Endodermal cell (in vitro differentiated cells): ENCODE results near the gene RAB9B. TPM values are rescaled to one million over a fixed set of nuclear protein-coding genes. Genes with fewer than 3 reads are reported as not detected.

Experiments
- DNase-seq: peaks from one replicate; pipeline ENCODE4 v3.0.0-alpha.2; 2017
- H3K27ac ChIP-seq: 2 replicates; pipeline ENCODE4 v1.5.1; 2013; ENCODE audit warnings: mild to moderate bottlenecking, low read depth, low read length, moderate library complexity
- H3K27me3 ChIP-seq: 2 replicates; pipeline ENCODE4 v1.6.1; 2013; ENCODE audit warnings: mild to moderate bottlenecking, low read length, moderate library complexity; ENCODE audit not compliant: insufficient read depth, control insufficient read depth, poor library complexity, severe bottlenecking
- H3K36me3 ChIP-seq: 2 replicates; pipeline ENCODE4 v1.7.0; 2013; ENCODE audit warnings: mild to moderate bottlenecking, low read length, moderate library complexity; ENCODE audit not compliant: control insufficient read depth, insufficient read depth
- H3K4me1 ChIP-seq: one replicate; pipeline ENCODE4 v1.7.0; 2013; ENCODE audit warnings: low read length; ENCODE audit not compliant: control insufficient read depth, insufficient read depth
- H3K4me3 ChIP-seq: 2 replicates; pipeline ENCODE4 v1.5.1; 2013; ENCODE audit warnings: mild to moderate bottlenecking, low read length, moderate library complexity
- H3K9ac ChIP-seq: 2 replicates; pipeline ENCODE4 v1.6.1; 2013; ENCODE audit warnings: mild to moderate bottlenecking, low read length, moderate library complexity; ENCODE audit not compliant: poor library complexity, severe bottlenecking; ENCODE audit errors: extremely low read depth
- H3K9me3 ChIP-seq: 2 replicates; pipeline ENCODE4 v1.6.1; 2013; ENCODE audit warnings: mild to moderate bottlenecking, low read length, moderate library complexity; ENCODE audit not compliant: control insufficient read depth
- H3K27ac Mint-ChIP-seq: 2 replicates; pipeline ENCODE4 v1.8.0; 2020; ENCODE audit warnings: mixed read lengths
- H3K27me3 Mint-ChIP-seq: 2 replicates; pipeline ENCODE4 v1.8.0; 2021; ENCODE audit warnings: mild to moderate bottlenecking, mixed read lengths; ENCODE audit not compliant: insufficient read depth
- H3K36me3 Mint-ChIP-seq: 2 replicates; pipeline ENCODE4 v1.8.0; 2020; ENCODE audit warnings: low read depth, mixed read lengths
- H3K4me1 Mint-ChIP-seq: 2 replicates; pipeline ENCODE4 v1.8.0; 2020; ENCODE audit warnings: mixed read lengths
- H3K4me3 Mint-ChIP-seq: 2 replicates; pipeline ENCODE4 v1.8.0; 2020; ENCODE audit warnings: mild to moderate bottlenecking, moderate library complexity, mixed read lengths
- H3K9me3 Mint-ChIP-seq: 2 replicates; pipeline ENCODE4 v1.8.0; 2020; ENCODE audit warnings: mild to moderate bottlenecking, mixed read lengths
- CTCF ChIP-seq: fragments of 200-600 bp; sonication (generic); conservative IDR thresholded peaks from 2 replicates; pipeline ENCODE4 v1.5.0; 2021; ENCODE audit warnings: antibody characterized with exemption, mild to moderate bottlenecking
- WGBS, 2 experiments: methylation state at CpG; one replicate each; pipeline versions ENCODE4 v1.1.5 to v1.1.7; 2013; ENCODE audit warnings: missing lambda C conversion rate in 2 of 2, mixed read lengths in 1 of 2; ENCODE audit not compliant: insufficient coverage in 1 of 2, insufficient read length in 1 of 2; 5-methylcytosine and 5-hydroxymethylcytosine counted together
- total RNA-seq, 2 donors: library from RNA; stranded (reverse); fragmentation: NEBNext Ultra II Directional in 1 of 2; extraction: Animal tissue kit (Norgen Biotek cat#: 25700) in 1 of 2; gene quantifications; 2 replicates in 1 of 2; 3 replicates in 1 of 2; pipeline ENCODE4 v1.2.1, GENCODE V29; 2021

The RAB9B gene
- total RNA-seq, 2 donors from 2014 or later, result 0.42 to 0.64 TPM

- no peaks in the 10 kb centered on the region for H3K4me1 Mint-ChIP-seq
These were observed 38.5 kb downstream of the RAB9B start for GRCh38 chrX:103793545-103793940.

GRCh38 chrX:103792916-103793544, 39.0 kb downstream of the RAB9B start:
- Histone ChIP-seq H3K4me1 (peaks cover 3% of the 10 kb centered on the region), H3K27ac (peak overlapping the region; percentile 81), H3K36me3 (no peaks in the 10 kb centered on the region), H3K4me3 (no peak overlapping the region), H3K9me3 (no peaks in the 10 kb centered on the region), H3K27me3 (no peaks in the 10 kb centered on the region), H3K9ac (no peak overlapping the region)
- Mint-ChIP-seq H3K4me3 (no peak overlapping the region), H3K36me3 (no peaks in the 10 kb centered on the region), H3K27ac (no peak overlapping the region), H3K4me1 (no peaks in the 10 kb centered on the region), H3K9me3 (no peaks in the 10 kb centered on the region), H3K27me3 (peaks cover 9% of the 10 kb centered on the region)
- TF ChIP-seq CTCF, result no peak
- no peak for DNase-seq
- WGBS, 2 experiments, result 89% methylated on average over 6 of the region's 6 CpGs; no CpG with 5 or more reads in 1 of the 2 experiments

More at GRCh38 chrX:103793545-103793940, 38.5 kb downstream of the RAB9B start:
- no peaks in the 10 kb centered on the region for H3K36me3 Mint-ChIP-seq
- H3K27ac Mint-ChIP-seq, result no peak overlapping the region
- H3K4me3 Mint-ChIP-seq, result no peak overlapping the region
- no peaks in the 10 kb centered on the region for H3K36me3 ChIP-seq
- no peak overlapping the region for H3K9ac ChIP-seq
- H3K27me3 ChIP-seq, result no peaks in the 10 kb centered on the region
- H3K27me3 Mint-ChIP-seq, result peaks cover 9% of the 10 kb centered on the region
- no peak for TF ChIP-seq CTCF
- H3K4me1 ChIP-seq, result peaks cover 3% of the 10 kb centered on the region
- no peaks in the 10 kb centered on the region for H3K9me3 Mint-ChIP-seq
- no peaks in the 10 kb centered on the region for H3K9me3 ChIP-seq
- DNase-seq, result no peak
- WGBS, 2 experiments, result 58 to 90% methylated on average over 1 to 2 of the region's 2 CpGs
- H3K4me3 ChIP-seq, result no peak overlapping the region
- peak overlapping the region; percentile 81 for H3K27ac ChIP-seq

GRCh38 chrX:103791826-103792485, 40.1 kb downstream of the RAB9B start:
- Mint-ChIP-seq H3K27ac (no peak overlapping the region), H3K9me3 (no peaks in the 10 kb centered on the region), H3K27me3 (peaks cover 9% of the 10 kb centered on the region), H3K36me3 (no peaks in the 10 kb centered on the region), H3K4me1 (no peaks in the 10 kb centered on the region), H3K4me3 (no peak overlapping the region)
- Histone ChIP-seq H3K9me3 (no peaks in the 10 kb centered on the region), H3K9ac (no peak overlapping the region), H3K4me1 (peaks cover 3% of the 10 kb centered on the region), H3K36me3 (no peaks in the 10 kb centered on the region), H3K4me3 (no peak overlapping the region), H3K27ac (no peak overlapping the region), H3K27me3 (no peaks in the 10 kb centered on the region)
- 86% methylated on average over 1 of the region's 2 CpGs; no CpG with 5 or more reads in 1 of the 2 experiments for WGBS, 2 experiments
- no peak for DNase-seq
- no peak for TF ChIP-seq CTCF
